Breast epithelium (tissue), 3 donors: Measurements from ENCODE around the gene KCNQ5.

ENCODE experiments used
- POLR2A ChIP-seq: fragments of 450-650 bp; IDR thresholded peaks from one replicate; pipeline ENCODE4 v1.6.1; 2016; ENCODE audit warnings: antibody characterized with exemption, mild to moderate bottlenecking, moderate library complexity
- TF ChIP-seq, protein P1 (sequence below), 3 donors: fragments of 450-650 bp; IDR thresholded peaks; one replicate each; pipeline ENCODE4 v1.5.1; 2016 to 2017; ENCODE audit warnings: antibody characterized with exemption in 3 of 3, mild to moderate bottlenecking in 3 of 3, moderate library complexity in 3 of 3

DNA sequence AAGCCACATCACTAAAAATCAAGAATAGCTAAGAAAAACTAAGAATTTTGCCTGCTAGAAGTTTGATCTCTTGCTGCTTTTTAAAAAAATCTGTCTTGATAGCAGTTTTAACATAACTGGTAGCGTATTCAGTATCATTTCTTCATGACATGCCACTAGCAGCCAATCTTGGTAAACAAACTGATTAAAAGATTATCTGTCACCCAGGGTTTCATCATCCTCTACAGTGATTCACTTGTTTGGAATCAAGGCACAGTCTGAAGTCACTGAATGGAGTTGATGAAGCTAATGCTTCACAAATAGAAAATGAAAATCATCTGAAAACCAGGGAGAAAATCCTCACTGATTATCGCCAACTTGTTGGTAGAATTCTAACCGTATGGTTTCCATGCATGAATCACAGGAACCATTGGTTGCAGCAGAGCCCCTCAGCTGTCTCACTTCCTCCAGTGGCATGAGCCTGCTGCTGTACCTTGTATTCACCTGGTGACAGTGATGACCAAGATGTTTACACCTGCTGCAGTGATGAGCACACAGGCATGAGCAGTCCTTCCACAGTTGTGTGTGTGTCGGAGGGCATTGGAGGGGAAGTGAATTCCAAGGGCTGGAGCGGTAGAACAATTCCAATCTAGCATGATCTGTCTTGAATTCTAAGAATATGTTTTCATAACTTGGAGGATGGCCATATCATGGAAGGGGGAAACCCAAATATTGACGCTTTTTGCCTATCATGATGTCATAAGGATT, 328.4 kb downstream of the KCNQ5 start:
- TF ChIP-seq POLR2A: no peak
- TF ChIP-seq, protein P1, sequence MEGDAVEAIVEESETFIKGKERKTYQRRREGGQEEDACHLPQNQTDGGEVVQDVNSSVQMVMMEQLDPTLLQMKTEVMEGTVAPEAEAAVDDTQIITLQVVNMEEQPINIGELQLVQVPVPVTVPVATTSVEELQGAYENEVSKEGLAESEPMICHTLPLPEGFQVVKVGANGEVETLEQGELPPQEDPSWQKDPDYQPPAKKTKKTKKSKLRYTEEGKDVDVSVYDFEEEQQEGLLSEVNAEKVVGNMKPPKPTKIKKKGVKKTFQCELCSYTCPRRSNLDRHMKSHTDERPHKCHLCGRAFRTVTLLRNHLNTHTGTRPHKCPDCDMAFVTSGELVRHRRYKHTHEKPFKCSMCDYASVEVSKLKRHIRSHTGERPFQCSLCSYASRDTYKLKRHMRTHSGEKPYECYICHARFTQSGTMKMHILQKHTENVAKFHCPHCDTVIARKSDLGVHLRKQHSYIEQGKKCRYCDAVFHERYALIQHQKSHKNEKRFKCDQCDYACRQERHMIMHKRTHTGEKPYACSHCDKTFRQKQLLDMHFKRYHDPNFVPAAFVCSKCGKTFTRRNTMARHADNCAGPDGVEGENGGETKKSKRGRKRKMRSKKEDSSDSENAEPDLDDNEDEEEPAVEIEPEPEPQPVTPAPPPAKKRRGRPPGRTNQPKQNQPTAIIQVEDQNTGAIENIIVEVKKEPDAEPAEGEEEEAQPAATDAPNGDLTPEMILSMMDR (IDR thresholded peaks at IDR 0.05): no peak
